GM12878 (cell line): Measurements from ENCODE around the gene ALCAM. TPM values are rescaled to one million over a fixed set of nuclear protein-coding genes. Genes with fewer than 3 reads are reported as not detected.

ENCODE experiments used
- ATAC-seq: fragments of 200-7000 bp; cut with Tn5 transposase; 3 replicates; pipeline ENCODE4 v1.9.1; 2020; ENCODE audit warnings: mild to moderate bottlenecking, moderate library complexity
- BruUV-seq: library from RNA; stranded (reverse); fragments of 400-500 nt; replicated peaks from 2 replicates; lab custom pipeline; 2021; lab: Mats Ljungman, UMichigan
- CTCF ChIA-PET: fragments of 300-600 bp; sonication (Branson Sonifier 250); formaldehyde crosslinking; extraction: SDS; loops from one replicate; lab custom pipeline; 2021; ENCODE audit warnings: inconsistent platforms; lab: Yijun Ruan, JAX
- POLR2A ChIA-PET: fragments of 350-600 bp; formaldehyde crosslinking; extraction: SDS; loops from one replicate; lab custom pipeline; 2021; ENCODE audit warnings: inconsistent platforms; lab: Charles Lee
- RAD21 ChIA-PET: fragments of 300-600 bp; sonication (Branson Sonifier 250); formaldehyde crosslinking; loops from one replicate; lab custom pipeline; 2023; ENCODE audit warnings: antibody characterized with exemption; ENCODE audit not compliant: unreplicated experiment; lab: Charles Lee
- SMC1A ChIA-PET: fragments of 300-600 bp; sonication (Branson Sonifier 250); formaldehyde crosslinking; loops from one replicate; lab custom pipeline; 2023; ENCODE audit not compliant: unreplicated experiment, uncharacterized antibody; lab: Charles Lee
- DNase-seq: peaks from one replicate; pipeline ENCODE4 v3.0.0-alpha.2; 2011; ENCODE audit warnings: low read depth, low spot score
- FAIRE-seq: peaks from 3 replicates; lab custom pipeline; 2011; peaks lifted over from hg19 to GRCh38; lab: Jason Lieb, UNC
- H2AFZ ChIP-seq: 2 replicates; pipeline ENCODE4 v1.6.0; 2011; ENCODE audit warnings: low read depth, low read length, control low read depth; ENCODE audit not compliant: control insufficient read depth
- H3K27ac ChIP-seq: 2 replicates; pipeline ENCODE4 v1.5.1; 2011; ENCODE audit warnings: control low read depth; ENCODE audit not compliant: control insufficient read depth, insufficient read depth
- H3K27me3 ChIP-seq, 2 experiments: replicated peaks in 1 of 2; 2 replicates each; pipeline versions ENCODE4 v1.6.0 to v1.6.1; 2011; ENCODE audit warnings: low read length in 1 of 2; ENCODE audit not compliant: control insufficient read depth in 2 of 2, insufficient read depth in 2 of 2
- H3K36me3 ChIP-seq, 2 experiments: 2 replicates each; pipeline ENCODE4 v1.5.1; 2011; ENCODE audit warnings: low read length in 1 of 2; ENCODE audit not compliant: control insufficient read depth in 2 of 2, insufficient read depth in 2 of 2
- H3K4me1 ChIP-seq: 2 replicates; pipeline ENCODE4 v1.6.1; 2011; ENCODE audit warnings: mild to moderate bottlenecking, low read length, moderate library complexity, mixed read lengths; ENCODE audit not compliant: control insufficient read depth, insufficient read depth
- H3K4me2 ChIP-seq: 2 replicates; pipeline ENCODE4 v1.6.0; 2011; ENCODE audit warnings: control low read depth; ENCODE audit not compliant: control insufficient read depth, insufficient read depth
- H3K4me3 ChIP-seq: fragments of 200-600 bp; sonication (generic); 2 replicates; pipeline ENCODE4 v1.5.1; 2016
- H3K79me2 ChIP-seq: 2 replicates; pipeline ENCODE4 v1.6.0; 2011; ENCODE audit warnings: low read length; ENCODE audit not compliant: control insufficient read depth, insufficient read depth
- H3K9ac ChIP-seq: 2 replicates; pipeline ENCODE4 v1.8.0; 2011; ENCODE audit warnings: low read length, control low read depth, mixed read lengths; ENCODE audit not compliant: control insufficient read depth, insufficient read depth
- H3K9me3 ChIP-seq: replicated peaks from 3 replicates; pipeline ENCODE4 v1.5.1; 2011; ENCODE audit warnings: mild to moderate bottlenecking, low read length; ENCODE audit not compliant: control insufficient read depth, insufficient read depth
- H4K20me1 ChIP-seq: 2 replicates; pipeline ENCODE4 v1.6.0; 2011; ENCODE audit not compliant: control insufficient read depth, insufficient read depth
- BMI1 ChIP-seq: fragments of 450-650 bp; IDR thresholded peaks from 2 replicates; pipeline ENCODE4 v1.6.1; 2016; ENCODE audit warnings: mild to moderate bottlenecking, moderate library complexity, borderline replicate concordance
- CBFB ChIP-seq: IDR thresholded peaks from 2 replicates; pipeline ENCODE4 v1.6.1; 2016; ENCODE audit warnings: antibody characterized with exemption, low read depth
- EED ChIP-seq: sonication (generic); IDR thresholded peaks from 2 replicates; pipeline ENCODE4 v1.6.1; 2016; ENCODE audit warnings: antibody characterized with exemption, low read depth
- IKZF2 ChIP-seq, 2 experiments: fragments of 450-650 bp; IDR thresholded peaks; 2 replicates each; pipeline ENCODE4 v1.6.1; 2017; ENCODE audit warnings: mild to moderate bottlenecking in 2 of 2, moderate library complexity in 2 of 2
- IRF5 ChIP-seq: fragments of 450-650 bp; IDR thresholded peaks from 2 replicates; pipeline ENCODE4 v1.6.1; 2017; ENCODE audit warnings: borderline replicate concordance
- KLF5 ChIP-seq: fragments of 450-650 bp; IDR thresholded peaks from 2 replicates; pipeline ENCODE4 v1.6.1; 2014; ENCODE audit warnings: mild to moderate bottlenecking; ENCODE audit not compliant: partially characterized antibody
- PKNOX1 ChIP-seq: fragments of 450-650 bp; IDR thresholded peaks from 2 replicates; pipeline ENCODE4 v1.6.1; 2016; ENCODE audit warnings: mild to moderate bottlenecking
- SUZ12 ChIP-seq: fragments of 200-600 bp; sonication (generic); IDR thresholded peaks from one replicate; pipeline ENCODE4 v1.6.1; 2018; ENCODE audit warnings: antibody characterized with exemption, mild to moderate bottlenecking; ENCODE audit not compliant: unreplicated experiment
- WGBS: methylation state at CpG from one replicate; pipeline ENCODE4 v1.1.6; 2016; ENCODE audit warnings: low lambda C conversion rate; ENCODE audit not compliant: insufficient replicate concordance, insufficient coverage; ENCODE audit errors: missing lambda C conversion rate; 5-methylcytosine and 5-hydroxymethylcytosine counted together
- in situ Hi-C: fragments of 300-500 bp; cut with MboI; formaldehyde crosslinking; loops from 9 replicates; pipeline ENCODE4 v1.14.3; 2018; ENCODE audit warnings: mixed read lengths
- intact Hi-C: fragments of 100-400 bp; cut with micrococcal nuclease; formaldehyde crosslinking; loops from one replicate; pipeline ENCODE4 v1.14.2; 2022; ENCODE audit not compliant: unreplicated experiment
- polyA plus RNA-seq, 11 experiments: library from polyadenylated mRNA; depleted of rRNA in 4 of 11; unstranded in 6 of 11; stranded (reverse) in 5 of 11; fragments of >200 nt; fragmentation: Nextera tagmentation in 4 of 11; fragmentation: Illumina TruSeq in 1 of 11; extraction: Ambion mirVana in 4 of 11; extraction: Trizol in 1 of 11; gene quantifications; 1 replicate in 1 of 11; 2 replicates in 10 of 11; pipeline versions ENCODE4 v1.2.1 to v1.2.3, GENCODE V29; 2011 to 2016; ENCODE audit warnings: inconsistent platforms in 2 of 11, missing spikeins in 2 of 11, low read depth in 1 of 11
- total RNA-seq, 4 experiments: library from RNA; depleted of rRNA in 3 of 4; stranded (reverse); fragments of >200 nt in 3 of 4; fragmentation: Illumina TruSeq in 1 of 4; extraction: Trizol in 1 of 4; gene quantifications; 2 replicates each; pipeline versions ENCODE4 v1.2.1 to v1.2.3, GENCODE V29; 2013 to 2021
- TF ChIP-seq, protein P1 (sequence below): fragments of 150-350 bp; IDR thresholded peaks from 2 replicates; pipeline ENCODE4 v1.6.1; 2016; ENCODE audit warnings: low read depth, low read length
- TF ChIP-seq, protein P2 (sequence below): IDR thresholded peaks from 2 replicates; pipeline ENCODE4 v1.6.1; 2011; ENCODE audit warnings: borderline replicate concordance, low read depth, mild to moderate bottlenecking, moderate library complexity, low read length; ENCODE audit not compliant: insufficient read depth, poor library complexity, severe bottlenecking

ALCAM gene
- total and polyA plus RNA-seq, 10 of the 15 experiments (the other 5 are each of a cell fraction or from before 2014, with no cell fraction given) = 12.2 to 54.2 (median 32.6) TPM

- ChIA-PET CTCF (interaction anchor here (0.6 to 1.5 kb wide), 4 partner anchors 16 to 69 kb away, joined by 3 to 5 read pairs (median 4); no protein-coding TSS in a partner anchor), POLR2A (interaction anchor here (0.6 to 1.6 kb wide), 2 partner anchors 10 to 401 kb away, joined by 3 to 4 read pairs; no protein-coding TSS in a partner anchor), RAD21 (interaction anchor here (0.6 kb wide), 1 partner anchor 427 kb away, joined by 5 read pairs; no protein-coding TSS in a partner anchor), SMC1A (interaction anchor here (0.9 to 3.5 kb wide), 6 partner anchors 9 to 80 kb away, joined by 3 to 14 read pairs (median 6); no protein-coding TSS in a partner anchor)
- intact Hi-C loops (no loop called here), in situ Hi-C loops (no loop called here)
- no peak for TF ChIP-seq SUZ12
- TF ChIP-seq EED = no peak
- TF ChIP-seq, protein P1, sequence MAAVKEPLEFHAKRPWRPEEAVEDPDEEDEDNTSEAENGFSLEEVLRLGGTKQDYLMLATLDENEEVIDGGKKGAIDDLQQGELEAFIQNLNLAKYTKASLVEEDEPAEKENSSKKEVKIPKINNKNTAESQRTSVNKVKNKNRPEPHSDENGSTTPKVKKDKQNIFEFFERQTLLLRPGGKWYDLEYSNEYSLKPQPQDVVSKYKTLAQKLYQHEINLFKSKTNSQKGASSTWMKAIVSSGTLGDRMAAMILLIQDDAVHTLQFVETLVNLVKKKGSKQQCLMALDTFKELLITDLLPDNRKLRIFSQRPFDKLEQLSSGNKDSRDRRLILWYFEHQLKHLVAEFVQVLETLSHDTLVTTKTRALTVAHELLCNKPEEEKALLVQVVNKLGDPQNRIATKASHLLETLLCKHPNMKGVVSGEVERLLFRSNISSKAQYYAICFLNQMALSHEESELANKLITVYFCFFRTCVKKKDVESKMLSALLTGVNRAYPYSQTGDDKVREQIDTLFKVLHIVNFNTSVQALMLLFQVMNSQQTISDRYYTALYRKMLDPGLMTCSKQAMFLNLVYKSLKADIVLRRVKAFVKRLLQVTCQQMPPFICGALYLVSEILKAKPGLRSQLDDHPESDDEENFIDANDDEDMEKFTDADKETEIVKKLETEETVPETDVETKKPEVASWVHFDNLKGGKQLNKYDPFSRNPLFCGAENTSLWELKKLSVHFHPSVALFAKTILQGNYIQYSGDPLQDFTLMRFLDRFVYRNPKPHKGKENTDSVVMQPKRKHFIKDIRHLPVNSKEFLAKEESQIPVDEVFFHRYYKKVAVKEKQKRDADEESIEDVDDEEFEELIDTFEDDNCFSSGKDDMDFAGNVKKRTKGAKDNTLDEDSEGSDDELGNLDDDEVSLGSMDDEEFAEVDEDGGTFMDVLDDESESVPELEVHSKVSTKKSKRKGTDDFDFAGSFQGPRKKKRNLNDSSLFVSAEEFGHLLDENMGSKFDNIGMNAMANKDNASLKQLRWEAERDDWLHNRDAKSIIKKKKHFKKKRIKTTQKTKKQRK = no peak
- no peak for TF ChIP-seq PKNOX1
- no peak for TF ChIP-seq CBFB
- TF ChIP-seq IRF5 = no peak
- TF ChIP-seq IKZF2 (IDR thresholded peaks at IDR 0.05) = no peak
- TF ChIP-seq KLF5 = no peak
- TF ChIP-seq, protein P2, sequence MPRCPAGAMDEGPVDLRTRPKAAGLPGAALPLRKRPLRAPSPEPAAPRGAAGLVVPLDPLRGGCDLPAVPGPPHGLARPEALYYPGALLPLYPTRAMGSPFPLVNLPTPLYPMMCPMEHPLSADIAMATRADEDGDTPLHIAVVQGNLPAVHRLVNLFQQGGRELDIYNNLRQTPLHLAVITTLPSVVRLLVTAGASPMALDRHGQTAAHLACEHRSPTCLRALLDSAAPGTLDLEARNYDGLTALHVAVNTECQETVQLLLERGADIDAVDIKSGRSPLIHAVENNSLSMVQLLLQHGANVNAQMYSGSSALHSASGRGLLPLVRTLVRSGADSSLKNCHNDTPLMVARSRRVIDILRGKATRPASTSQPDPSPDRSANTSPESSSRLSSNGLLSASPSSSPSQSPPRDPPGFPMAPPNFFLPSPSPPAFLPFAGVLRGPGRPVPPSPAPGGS = no peak
- no peak for TF ChIP-seq BMI1
- no peak overlapping the region for H3K4me3 ChIP-seq
- H3K9ac ChIP-seq = no peak overlapping the region
- H3K4me2 ChIP-seq = no peak overlapping the region
- H3K79me2 ChIP-seq = no peaks in the 10 kb centered on the region; the same call in 1 of the 2 replicates
- 72% methylated on average over 4 of the region's 4 CpGs for WGBS
- no peaks in the 10 kb centered on the region for H4K20me1 ChIP-seq
- no peaks in the 10 kb centered on the region for H3K36me3 ChIP-seq
- FAIRE-seq (no peak), DNase-seq (no peak), ATAC-seq (no peak)
- H3K27ac ChIP-seq = no peak overlapping the region
- H3K27me3 ChIP-seq = no peaks in the 10 kb centered on the region
- no peak overlapping the region for H2AFZ ChIP-seq
- no TSS peak for BruUV-seq
- no peaks in the 10 kb centered on the region for H3K4me1 ChIP-seq
- H3K9me3 ChIP-seq = no peaks in the 10 kb centered on the region
Measured at GRCh38 chr3:105448338-105448982, 81.8 kb downstream of the ALCAM start.
